ENCODE measurements around the gene SPECC1L.

The SPECC1L gene

GRCh38 chr22:24411256-24412004, 140.8 kb downstream of the SPECC1L start:
- no peak overlapping the region for H3K4me3 ChIP-seq (replicated peaks; ENCODE audit: low read depth, low read length)
- no peak for DNase-seq (ENCODE audit: extremely low read depth, low read depth)
- no peak for TF ChIP-seq CTCF (IDR thresholded peaks at IDR 0.05; ENCODE audit: low read depth, low read length, missing control alignments)

- no peak for TF ChIP-seq CTCF (IDR thresholded peaks at IDR 0.05; ENCODE audit: low read depth, low read length, missing control alignments)
- no peak overlapping the region for H3K4me3 ChIP-seq (replicated peaks; ENCODE audit: low read depth, low read length)
- DNase-seq (ENCODE audit: extremely low read depth, low read depth): no peak
Measured at GRCh38 chr22:24412274-24412673, 141.6 kb downstream of the SPECC1L start.

GRCh38 chr22:24413271-24413670, 142.6 kb downstream of the SPECC1L start:
- no peak overlapping the region for H3K4me3 ChIP-seq (replicated peaks; ENCODE audit: low read depth, low read length)
- DNase-seq (ENCODE audit: extremely low read depth, low read depth): no peak
- TF ChIP-seq CTCF (IDR thresholded peaks at IDR 0.05; ENCODE audit: low read depth, low read length, missing control alignments): no peak

GRCh38 chr22:24413736-24414385, 143.2 kb downstream of the SPECC1L start:
- no peak for DNase-seq (ENCODE audit: extremely low read depth, low read depth)
- no peak overlapping the region for H3K4me3 ChIP-seq (replicated peaks; ENCODE audit: low read depth, low read length)
- TF ChIP-seq CTCF (IDR thresholded peaks at IDR 0.05; ENCODE audit: low read depth, low read length, missing control alignments): no peak

- DNase-seq (ENCODE audit: extremely low read depth, low read depth): no peak
- TF ChIP-seq CTCF (IDR thresholded peaks at IDR 0.05; ENCODE audit: low read depth, low read length, missing control alignments): no peak
- no peak overlapping the region for H3K4me3 ChIP-seq (replicated peaks; ENCODE audit: low read depth, low read length)
Measured at GRCh38 chr22:24414523-24414922, 143.9 kb downstream of the SPECC1L start.

GRCh38 chr22:24414984-24415945, 144.6 kb downstream of the SPECC1L start:
- no peak for TF ChIP-seq CTCF (IDR thresholded peaks at IDR 0.05; ENCODE audit: low read depth, low read length, missing control alignments)
- DNase-seq (ENCODE audit: extremely low read depth, low read depth): no peak
- no peak overlapping the region for H3K4me3 ChIP-seq (replicated peaks; ENCODE audit: low read depth, low read length)

Data from HFF-Myc (cell line).